ENCODE data around the gene GNB1L.

DNA sequence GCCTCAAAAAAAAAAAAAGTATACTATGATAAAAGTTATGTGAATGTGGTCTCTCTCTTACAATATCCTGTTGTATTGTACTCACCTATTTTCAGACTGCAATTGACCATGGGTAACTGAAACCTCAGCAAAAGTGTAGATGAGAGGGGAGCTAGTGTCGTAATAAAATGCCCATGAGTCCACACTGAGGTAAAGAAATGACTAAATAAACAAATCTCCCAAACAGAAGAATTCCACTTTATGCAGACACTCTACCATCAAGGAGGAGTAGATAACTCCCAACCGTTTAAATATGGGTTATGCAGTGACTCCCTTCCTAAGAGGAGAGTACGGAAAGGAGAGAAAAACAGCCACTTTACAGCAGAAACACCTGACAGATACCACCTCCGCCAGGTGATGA, 14.6 kb downstream of the GNB1L start:
- TF ChIP-seq GATA2 (IDR thresholded peaks at IDR 0.05; ENCODE audit: low read depth, low read length) (no peak), GATA3 (IDR thresholded peaks at IDR 0.05; ENCODE audit: low read depth, low read length) (no peak)

Data from SH-SY5Y (cell line).